Thymus (tissue), 11 donors: ENCODE data around the gene FUT3. TPM values are rescaled to one million over a fixed set of nuclear protein-coding genes. Genes with fewer than 3 reads are reported as not detected.

ENCODE experiments used
- DNase-seq, 9 donors: peaks; one replicate each; pipeline ENCODE4 v3.0.0-alpha.2; 2013; ENCODE audit warnings: low spot score in 9 of 9, low read depth in 6 of 9, missing footprints in 1 of 9
- H3K27ac ChIP-seq, 2 donors: one replicate each; pipeline ENCODE4 v1.5.1; 2013; ENCODE audit warnings: control low read depth in 1 of 2, low read depth in 1 of 2, low read length in 1 of 2, mild to moderate bottlenecking in 1 of 2, moderate library complexity in 1 of 2
- H3K27me3 ChIP-seq, 2 donors: one replicate each; pipeline ENCODE4 v1.5.1; 2013; ENCODE audit warnings: low read length in 1 of 2; ENCODE audit not compliant: control insufficient read depth in 2 of 2, insufficient read depth in 1 of 2
- H3K36me3 ChIP-seq, 2 donors: one replicate each; pipeline ENCODE4 v1.5.1; 2013; ENCODE audit warnings: low read length in 1 of 2, mild to moderate bottlenecking in 1 of 2, moderate library complexity in 1 of 2; ENCODE audit not compliant: control insufficient read depth in 2 of 2, insufficient read depth in 2 of 2
- H3K4me1 ChIP-seq, 2 donors: one replicate each; pipeline ENCODE4 v1.5.1; 2013; ENCODE audit warnings: low read length in 2 of 2; ENCODE audit not compliant: control insufficient read depth in 2 of 2, insufficient read depth in 2 of 2
- H3K4me3 ChIP-seq, 2 donors: one replicate each; pipeline ENCODE4 v1.5.1; 2013; ENCODE audit warnings: low read length in 2 of 2, control low read depth in 1 of 2, mild to moderate bottlenecking in 1 of 2
- H3K9me3 ChIP-seq, 2 donors: one replicate each; pipeline ENCODE4 v1.5.1; 2013; ENCODE audit warnings: low read length in 1 of 2, mild to moderate bottlenecking in 1 of 2; ENCODE audit not compliant: control insufficient read depth in 2 of 2, insufficient read depth in 1 of 2
- WGBS: extraction: QIAGEN DNeasy Blood & Tissue Kit; methylation state at CpG from one replicate; pipeline ENCODE4 v1.1.7; 2013; 5-methylcytosine and 5-hydroxymethylcytosine counted together
- polyA plus RNA-seq: library from polyadenylated mRNA; stranded (reverse); fragments of 200-250 nt; gene quantifications from one replicate; pipeline ENCODE4 v1.2.3, GENCODE V29; 2013
- total RNA-seq: library from RNA; stranded (reverse); fragments of 120-200 nt; gene quantifications from one replicate; pipeline ENCODE4 v1.2.4, GENCODE V29; 2013
- donor health status: healthy.

Gene FUT3
- total and polyA plus RNA-seq, 2 donors = 0.19 to 2.9 TPM

GRCh38 chr19:5822181-5822844 is 28.9 kb downstream of the FUT3 start:
- Histone ChIP-seq H3K27me3 (peaks cover 0 to 21% of the 10 kb centered on the region in 2 donors), H3K4me1 (peaks cover 11 to 14% of the 10 kb centered on the region in 2 donors), H3K27ac (no peak overlapping the region), H3K36me3 (no peaks in the 10 kb centered on the region), H3K4me3 (no peak overlapping the region), H3K9me3 (peaks cover 0 to 9% of the 10 kb centered on the region in 2 donors)
- WGBS = 83% methylated on average over 30 of the region's 30 CpGs
- DNase-seq = no peak

- Histone ChIP-seq H3K36me3 (no peaks in the 10 kb centered on the region), H3K4me3 (no peak overlapping the region), H3K9me3 (peaks cover 0 to 5% of the 10 kb centered on the region in 2 donors), H3K27me3 (peaks cover 0 to 26% of the 10 kb centered on the region in 2 donors), H3K4me1 (peaks cover 5 to 7% of the 10 kb centered on the region in 2 donors), H3K27ac (no peak overlapping the region)
- no peak for DNase-seq
- 84% methylated on average over 8 of the region's 8 CpGs for WGBS
Observed at GRCh38 chr19:5821521-5822180, 29.6 kb downstream of the FUT3 start.

- 76% methylated on average over 6 of the region's 6 CpGs for WGBS
- no peaks in the 10 kb centered on the region for H3K9me3 ChIP-seq
- H3K36me3 ChIP-seq = no peaks in the 10 kb centered on the region
- H3K4me1 ChIP-seq = no peaks in the 10 kb centered on the region
- no peak overlapping the region for H3K27ac ChIP-seq
- H3K27me3 ChIP-seq = peaks cover 0 to 27% of the 10 kb centered on the region in 2 donors
- DNase-seq = no peak
- H3K4me3 ChIP-seq = no peak overlapping the region
Observed at GRCh38 chr19:5820785-5821184, 30.5 kb downstream of the FUT3 start.

GRCh38 chr19:5818594-5818993 is 32.7 kb downstream of the FUT3 start:
- H3K4me3 ChIP-seq = no peak overlapping the region
- H3K27me3 ChIP-seq = peaks cover 0 to 24% of the 10 kb centered on the region in 2 donors
- H3K9me3 ChIP-seq = no peaks in the 10 kb centered on the region
- no peaks in the 10 kb centered on the region for H3K36me3 ChIP-seq
- 92% methylated on average over 10 of the region's 10 CpGs for WGBS
- no peaks in the 10 kb centered on the region for H3K4me1 ChIP-seq
- no peak overlapping the region for H3K27ac ChIP-seq
- no peak for DNase-seq

GRCh38 chr19:5817218-5817617 is 34.0 kb downstream of the FUT3 start:
- Histone ChIP-seq H3K36me3 (no peaks in the 10 kb centered on the region), H3K27ac (no peak overlapping the region), H3K9me3 (no peaks in the 10 kb centered on the region), H3K4me3 (no peak overlapping the region), H3K27me3 (peaks cover 0 to 19% of the 10 kb centered on the region in 2 donors), H3K4me1 (no peaks in the 10 kb centered on the region)
- DNase-seq = no peak
- WGBS = 100% methylated on average over 2 of the region's 2 CpGs

DNA sequence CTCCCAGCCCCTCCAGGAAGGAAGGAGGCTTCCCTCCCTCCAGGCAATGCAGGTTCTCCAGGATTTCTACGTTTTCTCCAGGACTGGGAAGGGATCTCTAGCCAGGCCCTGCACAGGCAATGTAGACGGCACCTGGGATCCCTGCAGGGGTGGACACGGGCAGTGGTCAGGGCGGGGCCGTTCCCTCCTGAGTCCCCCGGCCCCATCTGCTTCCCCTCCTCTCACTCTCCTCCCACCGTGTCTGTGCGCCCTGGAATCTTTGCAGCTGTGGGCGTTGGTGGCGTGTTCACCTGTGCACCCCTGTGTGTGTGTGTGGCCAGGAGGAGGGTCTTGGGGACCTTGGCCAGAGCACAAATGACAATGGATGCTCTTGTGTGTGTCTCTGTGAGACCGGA is 36.4 kb downstream of the FUT3 start:
- no peaks in the 10 kb centered on the region for H3K4me1 ChIP-seq
- no peaks in the 10 kb centered on the region for H3K36me3 ChIP-seq
- H3K27me3 ChIP-seq = peaks cover 0 to 14% of the 10 kb centered on the region in 2 donors
- no peak overlapping the region for H3K4me3 ChIP-seq
- 78% methylated on average over 11 of the region's 11 CpGs for WGBS
- no peaks in the 10 kb centered on the region for H3K9me3 ChIP-seq
- no peak for DNase-seq
- H3K27ac ChIP-seq = no peak overlapping the region

DNA sequence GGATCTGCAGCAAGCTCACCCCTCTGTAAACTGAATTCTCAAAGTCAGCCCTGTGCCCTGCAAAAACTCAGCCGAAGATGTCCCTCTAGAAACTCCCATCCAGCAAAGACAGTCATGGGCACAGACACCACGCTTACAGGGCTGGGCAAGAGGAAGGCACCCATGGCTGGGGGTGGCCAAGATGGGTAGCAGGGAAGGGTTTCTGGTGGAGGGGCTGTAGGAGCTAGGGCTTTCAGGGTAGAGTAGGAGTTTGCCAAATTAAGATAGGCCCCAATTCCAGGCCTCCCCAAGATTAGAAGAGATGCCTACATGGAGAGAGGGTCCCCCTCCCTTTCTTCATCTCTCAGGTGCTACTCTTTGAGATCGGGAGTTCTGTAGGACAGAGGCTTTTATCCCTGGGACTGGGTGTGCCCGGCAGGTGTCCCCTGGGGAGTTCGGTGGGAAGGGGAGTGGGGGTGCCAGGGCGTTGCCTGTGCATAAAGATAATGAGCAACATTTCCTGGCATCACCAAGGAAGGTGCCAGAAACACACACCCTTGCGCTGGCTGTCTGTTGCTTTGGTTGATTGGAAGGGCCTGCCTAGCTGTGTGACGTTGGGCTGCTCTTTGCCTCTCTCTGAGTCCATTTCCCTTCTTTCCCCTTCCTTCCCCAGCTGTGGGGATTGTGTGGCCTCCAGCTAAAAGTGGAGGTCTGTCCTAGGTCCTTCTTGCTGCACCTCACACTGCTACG is 37.0 kb downstream of the FUT3 start:
- no peak for DNase-seq
- no peaks in the 10 kb centered on the region for H3K36me3 ChIP-seq

GRCh38 chr19:5811117-5811516 is 40.1 kb downstream of the FUT3 start:
- 99% methylated on average over 4 of the region's 4 CpGs for WGBS
- Histone ChIP-seq H3K4me1 (no peaks in the 10 kb centered on the region), H3K27ac (no peak overlapping the region), H3K36me3 (no peaks in the 10 kb centered on the region), H3K4me3 (no peak overlapping the region), H3K27me3 (peaks cover 4 to 31% of the 10 kb centered on the region in 2 donors), H3K9me3 (peaks cover 0 to 4% of the 10 kb centered on the region in 2 donors)
- DNase-seq = no peak

More for the DNA sequence above, 37.0 kb downstream of the FUT3 start:
- 86% methylated on average over 9 of the region's 9 CpGs for WGBS
- Histone ChIP-seq H3K9me3 (no peaks in the 10 kb centered on the region), H3K4me3 (no peak overlapping the region), H3K27me3 (peaks cover 0 to 14% of the 10 kb centered on the region in 2 donors), H3K27ac (no peak overlapping the region), H3K4me1 (no peaks in the 10 kb centered on the region)

DNA sequence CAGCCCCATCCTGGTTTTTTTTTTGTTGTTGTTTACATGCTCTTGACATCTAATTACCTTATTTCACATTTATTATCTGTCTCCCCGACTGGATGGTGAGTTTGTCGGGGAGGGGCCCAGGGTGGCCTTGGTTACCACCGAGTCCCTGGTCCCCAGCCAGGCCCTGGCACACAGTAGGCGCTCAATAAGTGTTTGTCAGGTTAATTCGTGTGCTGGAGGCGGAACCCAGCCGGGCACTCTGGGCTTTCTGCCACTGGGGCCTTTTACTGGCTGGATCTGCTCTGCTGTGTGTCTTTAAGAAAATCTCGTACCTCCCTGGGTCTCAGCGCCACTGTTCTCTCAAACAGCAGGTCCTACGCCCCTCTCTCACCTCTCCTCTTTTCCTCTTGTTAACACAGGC is 41.8 kb downstream of the FUT3 start:
- Histone ChIP-seq H3K4me1 (peaks cover under 1 to 9% of the 10 kb centered on the region in 2 donors), H3K27me3 (peaks cover 21 to 39% of the 10 kb centered on the region in 2 donors), H3K4me3 (no peak overlapping the region), H3K27ac (no peak overlapping the region), H3K36me3 (no peaks in the 10 kb centered on the region), H3K9me3 (peaks cover 0 to 11% of the 10 kb centered on the region in 2 donors)
- no peak for DNase-seq
- WGBS = 95% methylated on average over 10 of the region's 10 CpGs
